Epidermal melanocyte (primary cell): ENCODE results near the gene CCDC71.

ENCODE experiments used
- DNase-seq: peaks from one replicate; pipeline ENCODE4 v3.0.0; 2011; ENCODE audit warnings: low spot score; ENCODE audit not compliant: insufficient read length

The CCDC71 gene

GRCh38 chr3:49165771-49166751 lies at the start of gene CCDC71:
Gene CCDC71, minus strand, starts transcription at chr3:49166331. Its CDS starts 2,123 bp downstream, at chr3:49164208.
- DNase-seq: peak; percentile 85

GRCh38 chr3:49213998-49214397 lies 47.9 kb upstream of the CCDC71 start:
- no peak for DNase-seq

GRCh38 chr3:49213541-49213943 lies 47.4 kb upstream of the CCDC71 start:
- DNase-seq: no peak

- no peak for DNase-seq
Measured at GRCh38 chr3:49199900-49200281, 33.8 kb upstream of the CCDC71 start.

- peak; percentile 71 for DNase-seq
Measured at GRCh38 chr3:49199239-49199899, 33.2 kb upstream of the CCDC71 start.

- DNase-seq: no peak
Measured at GRCh38 chr3:49198611-49199230, 32.6 kb upstream of the CCDC71 start.

GRCh38 chr3:49198161-49198560 lies 32.0 kb upstream of the CCDC71 start:
- no peak for DNase-seq

GRCh38 chr3:49191741-49192140 lies 25.6 kb upstream of the CCDC71 start:
- no peak for DNase-seq

GRCh38 chr3:49183873-49184272 lies 17.7 kb upstream of the CCDC71 start:
- no peak for DNase-seq

GRCh38 chr3:49182682-49183081 lies 16.6 kb upstream of the CCDC71 start:
- no peak for DNase-seq

- DNase-seq: no peak
Measured at GRCh38 chr3:49181351-49181750, 15.2 kb upstream of the CCDC71 start.

GRCh38 chr3:49180116-49180515 lies 14.0 kb upstream of the CCDC71 start:
- no peak for DNase-seq

- DNase-seq: no peak
Measured at GRCh38 chr3:49177073-49177472, 10.9 kb upstream of the CCDC71 start.

GRCh38 chr3:49175530-49175929 lies 9.4 kb upstream of the CCDC71 start:
- DNase-seq: no peak

- no peak for DNase-seq
Measured at GRCh38 chr3:49174397-49174985, 8.4 kb upstream of the CCDC71 start.

- no peak for DNase-seq
Measured at GRCh38 chr3:49173792-49174170, 7.7 kb upstream of the CCDC71 start.

- DNase-seq: peak; percentile 92
Measured at GRCh38 chr3:49173116-49173791, 7.1 kb upstream of the CCDC71 start.

- no peak for DNase-seq
Measured at GRCh38 chr3:49172551-49173041, 6.5 kb upstream of the CCDC71 start.

- no peak for DNase-seq
Measured at GRCh38 chr3:49171775-49172500, 5.8 kb upstream of the CCDC71 start.

GRCh38 chr3:49171119-49171774 lies 5.1 kb upstream of the CCDC71 start, which contains the start of gene KLHDC8B:
Gene KLHDC8B, plus strand, starts transcription at chr3:49171598. Its CDS starts 1,172 bp downstream, at chr3:49172770.
- peak; percentile 94 for DNase-seq
